Retinal pigment epithelial cell (primary cell): ENCODE data around the gene SLC22A1.
"Not testable (repeated sequence)": the region's sequence is repeated elsewhere in the genome, so short reads cannot be mapped to it uniquely, and the experiment has no call there.

ENCODE experiments used
- DNase-seq: peaks from one replicate; pipeline ENCODE4 v3.0.0-alpha.2; 2010; ENCODE audit warnings: low read depth
- H3K4me3 ChIP-seq: 2 replicates; pipeline ENCODE4 v1.5.1; 2011; ENCODE audit warnings: mild to moderate bottlenecking, low read length, control low read depth, moderate library complexity
- CTCF ChIP-seq: conservative IDR thresholded peaks from 2 replicates; pipeline ENCODE4 v1.5.1; 2011; ENCODE audit warnings: low read depth, low read length, control low read depth, inconsistent platforms

Gene SLC22A1

GRCh38 chr6:160130729-160131484 is 9.3 kb downstream of the SLC22A1 start:
- H3K4me3 ChIP-seq = no peak overlapping the region
- DNase-seq = no peak
- no peak for TF ChIP-seq CTCF

DNA sequence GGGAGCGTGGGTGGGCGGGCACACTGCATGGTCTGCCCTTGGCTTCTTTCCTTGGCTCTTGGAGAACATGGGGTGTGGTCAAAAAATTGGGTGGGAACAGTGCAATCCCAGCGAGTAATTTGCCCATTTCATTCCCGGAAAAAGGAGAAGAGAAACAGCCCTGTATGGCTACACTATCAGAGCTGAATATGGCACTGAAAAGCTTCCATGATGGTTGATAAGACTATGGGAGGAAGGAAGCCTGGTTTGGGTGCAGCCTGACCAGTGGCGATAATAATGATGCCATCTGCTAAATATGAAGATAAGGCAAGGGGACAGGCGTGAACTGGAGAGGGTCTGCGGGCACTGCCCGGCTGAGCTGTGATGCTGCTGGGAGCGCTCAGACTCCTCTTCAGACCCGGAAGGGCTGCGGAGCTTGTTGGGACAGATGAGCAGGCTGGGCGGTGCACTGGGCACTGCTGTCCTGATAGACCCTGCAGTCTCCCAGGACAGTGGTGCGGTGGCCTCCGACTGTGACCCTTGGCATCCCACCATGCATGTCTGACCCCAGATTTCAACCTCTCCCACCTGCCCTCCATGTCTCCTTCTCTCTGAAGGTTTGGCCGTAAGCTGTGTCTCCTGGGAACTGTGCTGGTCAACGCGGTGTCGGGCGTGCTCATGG is 10.2 kb downstream of the SLC22A1 start:
- TF ChIP-seq CTCF = no peak
- H3K4me3 ChIP-seq = no peak overlapping the region
- DNase-seq = no peak

DNA sequence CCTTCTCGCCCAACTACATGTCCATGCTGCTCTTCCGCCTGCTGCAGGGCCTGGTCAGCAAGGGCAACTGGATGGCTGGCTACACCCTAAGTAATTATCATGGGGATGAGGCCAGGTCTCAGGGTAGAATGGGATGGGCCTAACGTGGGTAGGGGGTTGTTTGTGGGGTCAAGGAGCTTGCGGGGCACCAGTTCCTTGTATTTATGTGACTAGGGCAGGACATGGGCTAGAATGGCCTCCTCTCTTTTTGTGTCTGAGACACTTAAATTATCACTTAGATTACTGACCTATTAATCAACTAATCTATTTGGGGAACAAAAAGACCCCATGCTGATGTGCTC is 10.7 kb downstream of the SLC22A1 start:
- DNase-seq = no peak
- H3K4me3 ChIP-seq = no peak overlapping the region
- TF ChIP-seq CTCF = no peak

DNA sequence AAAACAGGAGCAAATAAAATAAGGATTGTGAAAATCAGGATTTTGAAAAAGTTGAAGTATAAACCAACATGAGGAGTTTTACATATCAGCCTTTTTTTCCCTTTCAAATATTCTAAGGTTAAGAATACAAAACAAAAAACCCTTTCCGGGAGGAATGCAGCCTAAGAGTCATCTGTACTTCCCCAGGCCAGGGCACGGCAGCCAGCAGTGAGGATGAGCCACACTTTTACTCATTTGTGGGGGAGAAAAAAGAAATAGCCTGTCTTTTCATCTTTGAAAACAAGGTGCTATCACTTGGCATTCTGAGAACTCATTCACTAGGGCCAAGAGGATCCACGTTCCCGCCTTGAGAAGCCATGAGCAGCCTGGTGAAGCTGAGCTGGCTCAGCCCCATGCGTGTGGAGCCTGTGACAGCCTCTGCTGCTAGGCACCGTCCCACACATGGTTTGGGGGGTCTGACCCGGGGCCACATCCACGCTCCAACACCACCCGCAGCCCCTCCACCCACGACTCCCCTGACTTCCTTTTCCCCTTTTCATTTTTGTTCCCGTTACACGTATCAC is 11.2 kb downstream of the SLC22A1 start:
- no peak for DNase-seq
- H3K4me3 ChIP-seq = no peak overlapping the region
- TF ChIP-seq CTCF = no peak

GRCh38 chr6:160133441-160134336 is 12.1 kb downstream of the SLC22A1 start:
- TF ChIP-seq CTCF = no peak
- DNase-seq = no peak
- H3K4me3 ChIP-seq = no peak overlapping the region

- not testable (repeated sequence) for DNase-seq, H3K4me3 ChIP-seq
Measured at GRCh38 chr6:160134337-160134751, 12.7 kb downstream of the SLC22A1 start.
